Measurements from ENCODE around the gene EPHB2. TPM values are rescaled to one million over a fixed set of nuclear protein-coding genes. Genes with fewer than 3 reads are reported as not detected.
"Not testable (repeated sequence)": the region's sequence is repeated elsewhere in the genome, so short reads cannot be mapped to it uniquely, and the experiment has no call there.

The EPHB2 gene
- polyA plus RNA-seq, 1 donor from 2014 or later, result not detected

GRCh38 chr1:22825486-22826189 lies 115.0 kb downstream of the EPHB2 start:
- Mint-ChIP-seq H3K27me3 (peaks cover 8% of the 10 kb centered on the region), H3K4me1 (peaks cover 0 to 2% (median 0%) of the 10 kb centered on the region in 3 donors), H3K4me3 (no peak overlapping the region), H3K9me3 (peaks cover 0 to 2% (median 0%) of the 10 kb centered on the region in 3 donors), H3K27ac (no peak overlapping the region), H3K36me3 (peaks cover 2% of the 10 kb centered on the region)

GRCh38 chr1:22826604-22827580 lies 116.3 kb downstream of the EPHB2 start:
- Mint-ChIP-seq H3K36me3 (peaks cover under 1% of the 10 kb centered on the region), H3K9me3 (peaks cover 0 to 2% (median 0%) of the 10 kb centered on the region in 3 donors), H3K27ac (no peak overlapping the region), H3K4me3 (no peak overlapping the region), H3K27me3 (peaks cover 13% of the 10 kb centered on the region), H3K4me1 (peaks cover 0 to 2% (median 0%) of the 10 kb centered on the region in 3 donors)

- no peaks in the 10 kb centered on the region for H3K36me3 Mint-ChIP-seq
- H3K4me1 Mint-ChIP-seq, result peaks cover 0 to 2% (median 0%) of the 10 kb centered on the region in 3 donors
- H3K9me3 Mint-ChIP-seq, result peaks cover 0 to 3% (median 0%) of the 10 kb centered on the region in 3 donors
Observed at GRCh38 chr1:22827666-22828483, 117.2 kb downstream of the EPHB2 start.

GRCh38 chr1:22828484-22829308 lies 118.1 kb downstream of the EPHB2 start:
- H3K4me1 Mint-ChIP-seq, result peaks cover 0 to 2% (median 0%) of the 10 kb centered on the region in 3 donors
- H3K9me3 Mint-ChIP-seq, result peaks cover 0 to 3% (median 0%) of the 10 kb centered on the region in 3 donors
- H3K4me3 Mint-ChIP-seq, result no peak overlapping the region
- H3K27ac Mint-ChIP-seq, result no peak overlapping the region
- no peaks in the 10 kb centered on the region for H3K36me3 Mint-ChIP-seq
- peaks cover 16% of the 10 kb centered on the region for H3K27me3 Mint-ChIP-seq

More at GRCh38 chr1:22827666-22828483, 117.2 kb downstream of the EPHB2 start:
- Mint-ChIP-seq H3K27me3 (peaks cover 16% of the 10 kb centered on the region), H3K4me3 (no peak overlapping the region), H3K27ac (peak overlapping the region in 1 of 3 donors; percentile 83)

GRCh38 chr1:22829309-22829989 lies 118.8 kb downstream of the EPHB2 start:
- Mint-ChIP-seq H3K27ac (peak overlapping the region in 1 of 3 donors; percentile 59), H3K4me3 (no peak overlapping the region), H3K27me3 (peaks cover 16% of the 10 kb centered on the region), H3K36me3 (no peaks in the 10 kb centered on the region), H3K4me1 (no peaks in the 10 kb centered on the region), H3K9me3 (peaks cover 0 to 1% (median 0%) of the 10 kb centered on the region in 3 donors)

- Mint-ChIP-seq H3K27me3 (peaks cover 16% of the 10 kb centered on the region), H3K9me3 (peaks cover 0 to 1% (median 0%) of the 10 kb centered on the region in 3 donors), H3K27ac (peak overlapping the region in 1 of 3 donors; percentile 59), H3K4me1 (no peaks in the 10 kb centered on the region), H3K36me3 (no peaks in the 10 kb centered on the region), H3K4me3 (no peak overlapping the region)
Observed at GRCh38 chr1:22830041-22830566, 119.5 kb downstream of the EPHB2 start.

GRCh38 chr1:22830757-22831340 lies 120.2 kb downstream of the EPHB2 start:
- Mint-ChIP-seq H3K27me3 (peaks cover 16% of the 10 kb centered on the region), H3K4me3 (peak overlapping the region in 1 of 4 donors; percentile 44), H3K9me3 (peaks cover 0 to 1% (median 0%) of the 10 kb centered on the region in 3 donors), H3K27ac (no peak overlapping the region), H3K36me3 (no peaks in the 10 kb centered on the region), H3K4me1 (no peaks in the 10 kb centered on the region)

GRCh38 chr1:22831729-22832413 lies 121.2 kb downstream of the EPHB2 start:
- Mint-ChIP-seq H3K36me3 (no peaks in the 10 kb centered on the region), H3K9me3 (peaks cover 0 to 1% (median 0%) of the 10 kb centered on the region in 3 donors), H3K27ac (no peak overlapping the region), H3K4me3 (no peak overlapping the region), H3K27me3 (peaks cover 14% of the 10 kb centered on the region), H3K4me1 (no peaks in the 10 kb centered on the region)

GRCh38 chr1:22832414-22832786 lies 121.8 kb downstream of the EPHB2 start:
- H3K4me1 Mint-ChIP-seq, result no peaks in the 10 kb centered on the region
- peaks cover 11% of the 10 kb centered on the region for H3K27me3 Mint-ChIP-seq
- no peaks in the 10 kb centered on the region for H3K36me3 Mint-ChIP-seq
- H3K9me3 Mint-ChIP-seq, result peaks cover 0 to 1% (median 0%) of the 10 kb centered on the region in 3 donors
- no peak overlapping the region for H3K27ac Mint-ChIP-seq
- no peak overlapping the region for H3K4me3 Mint-ChIP-seq

- H3K9me3 Mint-ChIP-seq, result peaks cover 0 to 1% (median 0%) of the 10 kb centered on the region in 3 donors
- no peak overlapping the region for H3K4me3 Mint-ChIP-seq
- H3K27ac Mint-ChIP-seq, result no peak overlapping the region
- H3K4me1 Mint-ChIP-seq, result no peaks in the 10 kb centered on the region
- H3K36me3 Mint-ChIP-seq, result no peaks in the 10 kb centered on the region
- H3K27me3 Mint-ChIP-seq, result peaks cover 11% of the 10 kb centered on the region
Observed at GRCh38 chr1:22833699-22834098, 123.1 kb downstream of the EPHB2 start.

- H3K9me3 Mint-ChIP-seq, H3K27ac Mint-ChIP-seq: not testable (repeated sequence)
Observed at GRCh38 chr1:22834420-22834819, 123.8 kb downstream of the EPHB2 start.

GRCh38 chr1:22835636-22836319 lies 125.1 kb downstream of the EPHB2 start:
- Mint-ChIP-seq H3K4me3 (no peak overlapping the region), H3K9me3 (peaks cover 0 to 1% (median 0%) of the 10 kb centered on the region in 3 donors), H3K36me3 (no peaks in the 10 kb centered on the region), H3K4me1 (no peaks in the 10 kb centered on the region), H3K27ac (no peak overlapping the region), H3K27me3 (peaks cover 9% of the 10 kb centered on the region)

More at GRCh38 chr1:22834420-22834819, 123.8 kb downstream of the EPHB2 start:
- not testable (repeated sequence) for H3K27me3 Mint-ChIP-seq, H3K4me3 Mint-ChIP-seq, H3K4me1 Mint-ChIP-seq, H3K36me3 Mint-ChIP-seq
